B cell (primary cell): Measurements from ENCODE around the gene CERS5. TPM values are rescaled to one million over a fixed set of nuclear protein-coding genes. Genes with fewer than 3 reads are reported as not detected.
"Not testable (repeated sequence)": the region's sequence is repeated elsewhere in the genome, so short reads cannot be mapped to it uniquely, and the experiment has no call there.

Experiments used
- ATAC-seq: fragments of 200-7000 bp; cut with Tn5 transposase; one replicate; pipeline ENCODE4 v1.10.0; 2021; ENCODE audit warnings: low read depth, mild to moderate bottlenecking, moderate number of reproducible peaks, moderate library complexity
- CTCF ChIA-PET: fragments of 350-600 bp; sonication (Branson Sonifier 250); formaldehyde crosslinking; loops from one replicate; lab custom pipeline; 2021; ENCODE audit warnings: antibody characterized with exemption, inconsistent platforms; lab: Charles Lee
- POLR2A ChIA-PET: fragments of 350-600 bp; sonication (Branson Sonifier 250); formaldehyde crosslinking; loops from one replicate; lab custom pipeline; 2021; ENCODE audit warnings: antibody characterized with exemption; lab: Charles Lee
- DNase-seq: peaks from one replicate; pipeline ENCODE4 v3.0.0; 2013
- H2AFZ ChIP-seq: 2 replicates; pipeline ENCODE4 v1.6.1; 2012; ENCODE audit warnings: mild to moderate bottlenecking, low read depth, low read length; ENCODE audit not compliant: insufficient read depth, poor library complexity, severe bottlenecking
- H3K27ac ChIP-seq, 2 donors: 1 replicate in 1 of 2; 2 replicates in 1 of 2; pipeline ENCODE4 v1.5.1; 2012 to 2013; ENCODE audit warnings: low read length in 2 of 2, mild to moderate bottlenecking in 2 of 2, moderate library complexity in 1 of 2
- H3K27me3 ChIP-seq, 4 experiments: fragments of 200-600 bp in 1 of 4; sonication (generic) in 1 of 4; replicated peaks in 1 of 4; 1 replicate in 2 of 4; 2 replicates in 2 of 4; pipeline versions ENCODE4 v1.6.1 to v1.7.0; 2013 to 2016; ENCODE audit warnings: low read length in 3 of 4, mild to moderate bottlenecking in 2 of 4, mixed read lengths in 1 of 4, moderate library complexity in 1 of 4; ENCODE audit not compliant: insufficient read depth in 4 of 4, control insufficient read depth in 3 of 4; ENCODE audit errors: control extremely low read depth in 1 of 4
- H3K36me3 ChIP-seq, 2 experiments: replicated peaks in 1 of 2; 1 replicate in 1 of 2; 2 replicates in 1 of 2; pipeline versions ENCODE4 v1.6.1 to v1.7.1; 2013; ENCODE audit warnings: low read length in 1 of 2; ENCODE audit not compliant: insufficient read depth in 2 of 2, control insufficient read depth in 1 of 2; ENCODE audit errors: control extremely low read depth in 1 of 2, extremely low read depth in 1 of 2
- H3K4me1 ChIP-seq, 2 donors: fragments of 200-600 bp in 1 of 2; sonication (generic) in 1 of 2; 1 replicate in 1 of 2; 2 replicates in 1 of 2; pipeline versions ENCODE4 v1.5.1 to v1.6.1; 2013 to 2017; ENCODE audit warnings: low read length in 2 of 2; ENCODE audit not compliant: control insufficient read depth in 2 of 2, insufficient read depth in 2 of 2
- H3K4me2 ChIP-seq: replicated peaks from 2 replicates; pipeline ENCODE3; 2012; ENCODE audit warnings: mild to moderate bottlenecking, low read depth, low read length; ENCODE audit not compliant: poor library complexity, severe bottlenecking
- H3K4me3 ChIP-seq, 5 experiments: fragments of 200-600 bp in 1 of 5; sonication (generic) in 1 of 5; 1 replicate in 3 of 5; 2 replicates in 2 of 5; pipeline versions ENCODE4 v1.5.1 to v1.7.0; 2011 to 2016; ENCODE audit warnings: low read length in 4 of 5, mild to moderate bottlenecking in 4 of 5, low read depth in 2 of 5, control low read depth in 1 of 5, moderate library complexity in 1 of 5; ENCODE audit not compliant: insufficient read depth in 1 of 5; ENCODE audit errors: control extremely low read depth in 1 of 5, extremely low read depth in 1 of 5
- H3K79me2 ChIP-seq: fragments of 200-600 bp; sonication (generic); one replicate; pipeline ENCODE4 v1.6.0; 2016; ENCODE audit warnings: low read length; ENCODE audit not compliant: control insufficient read depth, insufficient read depth
- H3K9ac ChIP-seq: fragments of 200-600 bp; sonication (generic); 2 replicates; pipeline ENCODE4 v1.6.1; 2017; ENCODE audit warnings: mild to moderate bottlenecking, low read length, moderate library complexity
- H3K9me3 ChIP-seq, 3 donors: one replicate each; pipeline versions ENCODE4 v1.6.1 to v1.7.1; 2013; ENCODE audit warnings: low read length in 2 of 3; ENCODE audit not compliant: control insufficient read depth in 2 of 3, insufficient read depth in 1 of 3; ENCODE audit errors: control extremely low read depth in 1 of 3
- H4K20me1 ChIP-seq: 2 replicates; pipeline ENCODE4 v1.6.0; 2012; ENCODE audit warnings: mild to moderate bottlenecking, low read length; ENCODE audit not compliant: insufficient read depth, control insufficient read depth, poor library complexity, severe bottlenecking
- H3K27ac Mint-ChIP-seq: one replicate; pipeline ENCODE4 v1.8.0; 2021; ENCODE audit warnings: mixed read lengths
- H3K27me3 Mint-ChIP-seq: one replicate; pipeline ENCODE4 v1.8.0; 2021; ENCODE audit warnings: mixed read lengths
- H3K4me1 Mint-ChIP-seq: one replicate; pipeline ENCODE4 v1.8.0; 2021; ENCODE audit warnings: mixed read lengths
- H3K4me3 Mint-ChIP-seq: one replicate; pipeline ENCODE4 v1.8.0; 2021; ENCODE audit warnings: mixed read lengths
- H3K9me3 Mint-ChIP-seq: one replicate; pipeline ENCODE4 v1.8.0; 2022; ENCODE audit warnings: mixed read lengths; ENCODE audit not compliant: insufficient read depth
- EZH2 ChIP-seq: IDR thresholded peaks from 2 replicates; pipeline ENCODE4 v1.6.1; 2012; ENCODE audit warnings: borderline replicate concordance, low read depth, mild to moderate bottlenecking, moderate library complexity, low read length; ENCODE audit not compliant: insufficient read depth, poor library complexity, severe bottlenecking
- WGBS: methylation state at CpG from one replicate; pipeline ENCODE4 v1.1.5; 2013; ENCODE audit warnings: missing lambda C conversion rate; ENCODE audit not compliant: insufficient coverage; 5-methylcytosine and 5-hydroxymethylcytosine counted together
- intact Hi-C: fragments of 100-400 bp; cut with micrococcal nuclease; formaldehyde crosslinking; loops from one replicate; pipeline ENCODE4 v1.10.0; 2022
- polyA plus RNA-seq: library from polyadenylated mRNA; depleted of rRNA; stranded (reverse); fragments of >200 nt; gene quantifications from 2 replicates; pipeline ENCODE4 v1.2.3, GENCODE V29; 2012
- total RNA-seq, 2 donors: library from RNA; stranded (reverse); fragments of 120-200 nt in 1 of 2; gene quantifications; 1 replicate in 1 of 2; 2 replicates in 1 of 2; pipeline versions ENCODE4 v1.2.3 to v1.2.4, GENCODE V29; 2013 to 2022
- TF ChIP-seq, protein P1 (sequence below): fragments of 200-600 bp; IDR thresholded peaks from one replicate; pipeline ENCODE4 v1.8.0; 2022; ENCODE audit warnings: antibody characterized with exemption, mild to moderate bottlenecking

The CERS5 gene
- total and polyA plus RNA-seq, 2 donors (not counting 1 experiment from before 2014, with no cell fraction given) = 32.3 to 72.0 TPM

DNA sequence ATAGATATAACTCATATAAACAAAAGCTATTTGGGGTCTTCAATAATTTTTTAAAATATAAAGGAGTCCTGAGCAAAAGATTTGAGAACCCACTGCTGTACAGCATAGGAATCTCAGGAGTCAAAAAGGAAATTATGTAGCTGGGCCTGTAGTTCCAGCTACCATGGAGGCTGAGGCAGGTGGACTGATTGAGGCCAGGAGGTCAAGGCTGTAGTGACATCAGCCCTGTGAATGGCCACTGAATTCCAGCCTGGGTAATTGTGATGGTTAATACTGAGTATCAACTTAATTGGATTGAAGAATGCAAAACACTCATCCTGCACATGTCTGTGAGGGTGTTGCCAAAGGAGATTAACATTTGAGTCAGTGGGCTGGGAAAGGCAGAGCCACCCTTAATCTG lies 10.5 kb downstream of the CERS5 start:
- intact Hi-C loops = no loop called here
- peaks cover 2% of the 10 kb centered on the region for H4K20me1 ChIP-seq
- DNase-seq = no peak
- H3K4me3 ChIP-seq = no peak overlapping the region
- Mint-ChIP-seq H3K27me3 (no peaks in the 10 kb centered on the region), H3K27ac (no peak overlapping the region), H3K4me3 (no peak overlapping the region), H3K9me3 (no peaks in the 10 kb centered on the region), H3K4me1 (peaks cover 7% of the 10 kb centered on the region)
- peaks cover 2 to 3% of the 10 kb centered on the region in 2 experiments for H3K36me3 ChIP-seq
- TF ChIP-seq, protein P1, sequence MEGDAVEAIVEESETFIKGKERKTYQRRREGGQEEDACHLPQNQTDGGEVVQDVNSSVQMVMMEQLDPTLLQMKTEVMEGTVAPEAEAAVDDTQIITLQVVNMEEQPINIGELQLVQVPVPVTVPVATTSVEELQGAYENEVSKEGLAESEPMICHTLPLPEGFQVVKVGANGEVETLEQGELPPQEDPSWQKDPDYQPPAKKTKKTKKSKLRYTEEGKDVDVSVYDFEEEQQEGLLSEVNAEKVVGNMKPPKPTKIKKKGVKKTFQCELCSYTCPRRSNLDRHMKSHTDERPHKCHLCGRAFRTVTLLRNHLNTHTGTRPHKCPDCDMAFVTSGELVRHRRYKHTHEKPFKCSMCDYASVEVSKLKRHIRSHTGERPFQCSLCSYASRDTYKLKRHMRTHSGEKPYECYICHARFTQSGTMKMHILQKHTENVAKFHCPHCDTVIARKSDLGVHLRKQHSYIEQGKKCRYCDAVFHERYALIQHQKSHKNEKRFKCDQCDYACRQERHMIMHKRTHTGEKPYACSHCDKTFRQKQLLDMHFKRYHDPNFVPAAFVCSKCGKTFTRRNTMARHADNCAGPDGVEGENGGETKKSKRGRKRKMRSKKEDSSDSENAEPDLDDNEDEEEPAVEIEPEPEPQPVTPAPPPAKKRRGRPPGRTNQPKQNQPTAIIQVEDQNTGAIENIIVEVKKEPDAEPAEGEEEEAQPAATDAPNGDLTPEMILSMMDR = no peak
- no peak for TF ChIP-seq EZH2
- H3K27me3 ChIP-seq = no peaks in the 10 kb centered on the region
- H2AFZ ChIP-seq = no peak overlapping the region
- no peaks in the 10 kb centered on the region for H3K9me3 ChIP-seq
- ChIA-PET POLR2A (no interaction called here), CTCF (interaction anchor here (0.9 to 1.4 kb wide), 5 partner anchors 11 to 69 kb away, joined by 3 to 5 read pairs (median 3); partner anchors contain the start of gene CERS5)
- no peak overlapping the region for H3K4me2 ChIP-seq
- ATAC-seq = no peak
- H3K9ac ChIP-seq = no peak overlapping the region
- H3K4me1 ChIP-seq = no peaks in the 10 kb centered on the region
- no peak overlapping the region for H3K27ac ChIP-seq
- peaks cover 67% of the 10 kb centered on the region for H3K79me2 ChIP-seq

DNA sequence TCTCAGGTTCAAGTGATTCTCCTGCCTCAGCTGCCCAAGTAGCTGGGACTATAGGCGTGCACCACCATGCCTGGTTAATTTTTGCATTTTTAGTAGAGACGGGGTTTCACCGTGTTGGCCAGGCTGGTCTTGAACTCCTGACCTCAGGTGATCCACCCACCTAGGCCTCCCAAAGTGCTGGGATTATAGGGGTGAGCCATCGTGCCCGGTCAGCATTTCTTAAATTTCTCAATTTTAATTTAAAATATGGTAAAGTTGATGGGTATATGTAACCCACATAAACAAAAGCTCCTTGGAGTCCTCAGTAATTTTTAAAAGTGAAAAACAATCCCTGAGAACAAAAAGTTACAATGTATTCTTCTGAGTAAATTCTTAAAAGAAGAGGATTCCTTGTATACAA lies 12.2 kb downstream of the CERS5 start:
- H3K9me3 Mint-ChIP-seq, H3K27ac ChIP-seq, POLR2A ChIA-PET, intact Hi-C loops, H3K4me1 ChIP-seq, H3K4me1 Mint-ChIP-seq, H3K27me3 Mint-ChIP-seq, H3K27me3 ChIP-seq, H2AFZ ChIP-seq, H3K4me3 ChIP-seq, DNase-seq, H3K4me2 ChIP-seq, H3K9ac ChIP-seq, H3K36me3 ChIP-seq, H3K9me3 ChIP-seq, H3K4me3 Mint-ChIP-seq, ATAC-seq, H3K27ac Mint-ChIP-seq: not testable (repeated sequence)
- 80% methylated on average over 1 of the region's 5 CpGs for WGBS
- Histone ChIP-seq H3K79me2 (peaks cover 66% of the 10 kb centered on the region), H4K20me1 (peaks cover 15% of the 10 kb centered on the region)
- CTCF ChIA-PET = interaction anchor here (0.7 to 1.7 kb wide), 5 partner anchors 11 to 92 kb away, joined by 3 to 4 read pairs (median 3); no protein-coding TSS in a partner anchor
